Measurements from ENCODE around the gene SNX10.

DNA sequence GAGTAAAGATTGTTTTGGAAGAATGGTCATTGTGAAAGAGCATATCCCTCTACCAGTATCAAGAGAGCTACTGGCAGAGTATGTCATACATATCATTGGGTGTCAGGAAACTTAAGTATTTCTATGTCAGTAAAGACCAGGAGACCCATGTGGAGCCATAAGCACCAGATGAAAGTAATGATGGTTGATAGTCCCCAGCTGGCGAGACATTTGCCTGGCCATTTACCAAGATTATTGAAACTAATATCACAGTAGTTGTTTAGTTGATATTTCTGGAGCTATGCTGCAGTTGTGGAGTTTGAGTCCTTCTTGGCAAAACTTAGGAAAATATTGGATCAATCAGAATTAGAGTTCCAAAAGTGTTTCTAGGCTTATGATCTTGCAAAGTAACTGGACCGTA is 114.8 kb downstream of the SNX10 start:
- TF ChIP-seq, protein P1, sequence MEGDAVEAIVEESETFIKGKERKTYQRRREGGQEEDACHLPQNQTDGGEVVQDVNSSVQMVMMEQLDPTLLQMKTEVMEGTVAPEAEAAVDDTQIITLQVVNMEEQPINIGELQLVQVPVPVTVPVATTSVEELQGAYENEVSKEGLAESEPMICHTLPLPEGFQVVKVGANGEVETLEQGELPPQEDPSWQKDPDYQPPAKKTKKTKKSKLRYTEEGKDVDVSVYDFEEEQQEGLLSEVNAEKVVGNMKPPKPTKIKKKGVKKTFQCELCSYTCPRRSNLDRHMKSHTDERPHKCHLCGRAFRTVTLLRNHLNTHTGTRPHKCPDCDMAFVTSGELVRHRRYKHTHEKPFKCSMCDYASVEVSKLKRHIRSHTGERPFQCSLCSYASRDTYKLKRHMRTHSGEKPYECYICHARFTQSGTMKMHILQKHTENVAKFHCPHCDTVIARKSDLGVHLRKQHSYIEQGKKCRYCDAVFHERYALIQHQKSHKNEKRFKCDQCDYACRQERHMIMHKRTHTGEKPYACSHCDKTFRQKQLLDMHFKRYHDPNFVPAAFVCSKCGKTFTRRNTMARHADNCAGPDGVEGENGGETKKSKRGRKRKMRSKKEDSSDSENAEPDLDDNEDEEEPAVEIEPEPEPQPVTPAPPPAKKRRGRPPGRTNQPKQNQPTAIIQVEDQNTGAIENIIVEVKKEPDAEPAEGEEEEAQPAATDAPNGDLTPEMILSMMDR (IDR thresholded peaks at IDR 0.05): no peak
- TF ChIP-seq POLR2A (IDR thresholded peaks at IDR 0.05) (no peak), POLR2AphosphoS5 (IDR thresholded peaks at IDR 0.05) (no peak)
